Dermis microvascular lymphatic vessel endothelial cell (primary cell): ENCODE results near the gene IRF6. TPM values are rescaled to one million over a fixed set of nuclear protein-coding genes. Genes with fewer than 3 reads are reported as not detected.

Experiments used
- DNase-seq, 2 donors: peaks; one replicate each; pipeline versions ENCODE4 v3.0.0 to v3.0.0-alpha.2; 2010; ENCODE audit warnings: low read depth in 2 of 2
- total RNA-seq: library from RNA; depleted of rRNA; stranded (reverse); fragments of >200 nt; gene quantifications from 2 replicates; pipeline ENCODE4 v1.2.1, GENCODE V29; 2014

Gene IRF6
- total RNA-seq = 0.51 and 2.6 TPM in 2 replicates

GRCh38 chr1:209805875-209806760 is at the start of gene IRF6:
Gene IRF6 (minus strand): TSS chr1:209806142. CDS start chr1:209801413, 4,729 bp downstream.
- peak in 1 of 2 donors; percentile 89 for DNase-seq

DNA sequence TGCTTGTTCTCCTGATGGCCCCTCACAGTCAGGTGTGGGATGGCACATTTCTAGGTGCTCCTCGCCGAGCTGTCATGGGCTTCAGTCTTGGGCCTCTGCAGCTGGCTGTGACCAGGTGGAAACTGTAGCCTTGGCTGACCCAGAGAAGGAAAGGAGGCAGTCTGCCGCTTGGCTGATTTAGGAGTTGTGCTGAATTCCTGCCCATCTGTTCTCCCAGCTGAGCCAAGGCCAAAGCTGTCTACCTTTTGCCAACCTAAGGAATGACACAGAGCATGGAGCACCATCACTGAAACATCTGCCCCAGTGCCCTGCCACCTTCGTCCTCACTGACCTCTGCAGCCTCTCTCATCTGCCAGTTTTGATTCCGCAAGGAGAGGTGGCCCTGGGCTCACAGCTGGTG is 49.7 kb upstream of the IRF6 start:
- DNase-seq = no peak

GRCh38 chr1:209855006-209855405 is 49.1 kb upstream of the IRF6 start:
- DNase-seq = no peak

DNA sequence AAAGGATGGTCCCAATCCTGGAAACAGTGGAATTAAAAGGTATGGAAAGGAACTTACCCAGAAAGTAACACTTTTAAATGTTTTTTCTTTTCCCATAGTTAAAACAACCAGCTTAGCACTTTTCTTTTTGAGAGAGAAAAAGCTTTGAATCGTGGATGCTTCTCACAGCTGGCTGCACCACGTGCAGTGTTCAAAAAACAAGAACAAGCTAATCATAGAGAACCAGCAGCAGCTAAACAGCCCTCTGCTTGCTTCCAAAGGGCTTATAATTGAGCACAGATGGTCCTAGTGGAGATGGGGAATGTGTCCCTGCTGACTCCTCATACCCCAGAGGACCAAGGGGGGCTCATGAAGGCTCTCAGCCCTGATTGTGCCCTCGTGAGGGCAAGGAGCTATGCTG is 48.3 kb upstream of the IRF6 start:
- DNase-seq = no peak

DNA sequence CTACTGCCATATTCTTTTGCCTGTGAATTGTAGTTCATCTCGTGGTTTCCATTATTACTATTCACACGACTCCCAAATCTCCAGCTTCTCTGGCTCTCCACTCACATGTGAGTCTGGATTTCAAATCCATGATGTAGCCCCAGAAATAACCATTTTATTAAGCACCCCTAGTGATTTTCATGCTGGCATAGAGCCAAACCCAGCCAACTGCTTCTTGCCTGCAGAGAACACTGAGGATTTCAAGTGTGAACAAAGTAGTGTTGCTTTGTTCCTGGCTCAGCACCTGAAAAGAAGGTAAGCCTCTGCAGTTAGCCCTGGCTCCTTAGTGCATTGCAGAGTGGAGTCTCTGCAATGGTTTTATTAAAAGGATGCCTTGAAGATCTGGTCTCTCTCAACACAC is 47.7 kb upstream of the IRF6 start:
- DNase-seq = no peak

- peak in 1 of 2 donors; percentile 75 for DNase-seq
Measured at GRCh38 chr1:209850342-209850979, 44.5 kb upstream of the IRF6 start.

DNA sequence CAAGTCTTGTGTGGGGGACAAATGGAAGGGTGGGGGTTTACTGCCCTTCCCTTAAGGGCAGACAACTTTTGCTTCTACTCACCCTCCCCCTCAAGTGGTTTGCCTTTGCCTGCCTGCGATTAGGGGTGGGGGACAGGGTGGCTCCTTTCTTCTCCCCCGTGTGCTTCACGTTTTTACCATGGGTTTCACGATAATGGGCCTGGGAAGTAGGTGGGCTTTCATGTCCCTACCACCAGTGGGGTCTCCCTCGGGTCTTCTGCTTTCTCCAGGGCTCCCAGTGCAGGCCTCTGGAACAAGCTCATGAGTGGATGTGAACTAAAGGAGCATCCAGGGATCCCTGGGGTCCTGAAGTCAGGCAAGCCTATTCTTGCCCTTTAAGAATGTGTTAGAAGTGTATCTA is 43.4 kb upstream of the IRF6 start:
- no peak for DNase-seq

DNA sequence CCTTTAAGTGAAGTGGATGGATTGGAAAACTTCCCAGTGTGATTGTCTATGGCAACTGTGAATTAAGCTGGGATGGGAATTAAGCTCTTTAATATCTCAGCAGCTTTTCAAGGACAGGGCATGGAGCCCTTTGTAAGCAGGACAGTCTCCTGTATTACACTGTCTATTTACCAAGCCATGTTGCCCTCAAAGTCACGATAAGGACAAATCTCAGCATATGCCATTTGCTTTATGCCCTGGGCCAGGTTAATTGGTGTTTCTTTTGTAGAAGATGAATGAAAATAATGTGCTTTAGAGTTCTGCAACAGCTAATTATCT is 39.4 kb upstream of the IRF6 start:
- no peak for DNase-seq

GRCh38 chr1:209844695-209845407 is 38.9 kb upstream of the IRF6 start:
- no peak for DNase-seq

DNA sequence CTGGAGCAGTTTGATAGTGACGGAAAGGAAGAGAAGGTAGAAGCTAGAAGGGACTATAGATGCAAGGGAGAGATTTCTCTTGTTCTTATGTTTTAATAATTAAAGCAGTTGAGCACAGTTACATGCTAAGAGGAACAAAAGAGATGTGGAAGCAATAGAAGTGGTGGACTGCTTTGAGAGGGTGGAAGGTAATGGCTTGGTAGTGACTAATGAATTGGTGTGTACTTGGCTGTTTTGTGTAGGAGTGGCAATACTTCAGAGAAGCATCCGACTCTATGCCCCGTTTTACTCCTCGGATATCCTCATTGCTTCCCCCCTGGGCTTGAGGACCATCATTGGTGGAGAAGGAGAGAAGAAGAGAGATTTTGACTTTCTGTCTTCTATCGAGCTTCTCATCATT is 34.7 kb upstream of the IRF6 start:
- DNase-seq = peak in 1 of 2 donors; percentile 47

DNA sequence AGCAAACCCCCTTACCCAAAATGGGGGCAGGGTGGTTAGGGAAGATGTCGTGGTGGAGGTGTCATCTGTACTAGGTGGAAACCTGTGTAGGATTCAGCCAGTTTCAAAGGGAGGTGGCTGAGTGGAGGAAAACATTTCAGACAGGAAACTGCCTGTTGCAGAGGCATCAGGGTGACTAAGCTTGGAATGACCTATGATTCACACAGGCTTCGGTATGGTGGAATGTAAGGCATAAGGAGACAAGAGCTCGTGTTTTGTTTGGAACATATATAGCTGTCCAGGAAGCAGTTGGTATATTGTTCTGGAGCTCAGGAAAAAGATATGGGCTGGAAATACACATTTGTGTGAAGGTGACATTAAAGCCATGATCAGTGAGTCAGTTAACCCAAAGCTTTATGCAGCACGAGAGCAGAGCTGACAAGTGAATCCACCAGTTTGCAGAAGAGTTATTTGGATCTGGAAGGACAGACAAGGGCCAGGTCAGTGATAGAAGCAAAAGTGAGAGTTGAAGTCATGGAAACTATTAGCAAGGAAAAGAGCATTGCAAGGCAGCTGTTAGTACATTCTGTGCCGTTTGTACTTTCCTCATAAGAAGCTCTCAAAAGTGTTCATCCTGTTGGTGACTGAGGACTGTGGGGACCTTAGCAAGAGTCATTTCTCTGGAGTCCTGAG is 34.1 kb upstream of the IRF6 start:
- peak; percentile 96 to 100 for DNase-seq

DNA sequence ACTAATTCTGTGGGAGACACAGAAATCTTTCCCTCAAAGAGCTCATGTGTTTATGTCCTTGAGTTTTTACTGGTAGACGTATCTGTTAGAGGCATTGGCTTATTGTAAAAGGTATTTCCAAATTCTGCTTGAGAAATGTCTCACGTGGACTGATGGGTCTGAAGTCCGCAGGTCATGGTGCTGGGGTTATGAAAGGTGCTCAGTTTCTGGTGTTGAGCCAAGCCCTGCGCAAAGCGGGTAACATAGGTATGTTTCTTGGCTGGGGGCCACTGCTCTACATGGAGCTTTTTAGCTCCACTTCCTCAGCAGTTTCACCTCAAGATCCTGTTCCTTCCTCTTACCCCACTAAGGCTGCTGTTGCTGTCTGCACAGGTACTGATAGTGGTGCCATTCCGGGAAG is 32.6 kb upstream of the IRF6 start:
- DNase-seq = peak in 1 of 2 donors; percentile 15

- DNase-seq = no peak
Measured at GRCh38 chr1:209837671-209838070, 31.7 kb upstream of the IRF6 start.

GRCh38 chr1:209835782-209836298 is 29.9 kb upstream of the IRF6 start:
- peak in 1 of 2 donors; percentile 34 for DNase-seq

DNA sequence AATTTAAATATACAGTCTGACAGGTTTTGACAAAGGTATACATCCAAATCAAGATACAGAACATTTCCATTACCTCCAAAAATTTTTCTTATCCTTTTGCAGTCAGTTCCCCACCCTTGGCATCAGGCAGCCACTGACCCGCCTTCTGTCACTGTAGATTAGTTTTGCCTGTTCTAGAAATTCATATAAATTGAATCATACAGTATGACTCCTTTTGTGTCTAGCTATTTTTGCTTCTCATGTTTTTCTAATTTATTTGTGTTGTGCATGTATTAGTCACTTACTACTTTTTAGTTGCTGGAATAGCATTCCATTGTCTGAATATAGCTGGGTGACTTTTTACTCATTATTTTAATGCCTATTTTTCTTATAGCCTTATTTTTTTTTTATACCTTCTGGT is 25.7 kb upstream of the IRF6 start:
- peak in 1 of 2 donors; percentile 32 for DNase-seq

DNA sequence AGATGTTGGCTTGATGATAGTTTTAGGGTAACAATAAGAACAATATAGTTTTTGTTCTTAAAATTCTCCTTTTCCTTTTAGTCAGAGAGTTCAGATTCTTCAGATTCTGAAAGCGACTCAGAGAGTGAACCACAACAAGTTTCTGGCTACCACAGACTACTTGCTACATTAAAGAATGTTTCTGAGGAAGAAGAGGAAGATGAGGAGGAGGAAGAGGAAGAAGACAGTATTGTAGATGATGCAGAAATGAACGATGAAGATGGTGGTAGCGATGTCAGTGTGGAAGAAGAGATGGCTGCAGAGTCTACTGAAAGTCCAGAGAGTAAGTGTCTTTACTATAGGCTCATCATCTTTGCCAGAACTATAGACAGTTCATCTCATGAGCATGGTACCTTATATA is 24.8 kb upstream of the IRF6 start:
- no peak for DNase-seq

DNA sequence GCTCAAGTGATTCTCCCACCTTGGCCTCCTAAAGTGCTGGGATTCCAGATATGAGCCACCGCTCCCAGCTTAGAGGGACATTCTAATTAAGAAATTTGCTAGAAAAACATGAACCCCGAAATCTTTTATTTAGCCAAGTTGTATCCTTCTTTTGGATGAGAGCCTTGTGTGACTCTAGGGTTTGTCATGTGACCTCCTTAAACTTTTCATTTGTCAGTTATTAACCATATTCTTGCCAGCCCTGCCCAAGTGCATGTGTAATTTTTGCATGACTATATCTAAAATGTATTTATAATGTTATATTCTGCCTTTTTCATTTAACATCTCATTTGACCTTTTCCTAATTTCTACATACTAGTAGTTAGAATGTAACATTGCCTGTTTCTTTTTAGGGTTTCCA is 23.8 kb upstream of the IRF6 start:
- no peak for DNase-seq

- DNase-seq = peak; percentile 97 to 98
Measured at GRCh38 chr1:209827384-209828262, 21.7 kb upstream of the IRF6 start, which contains the start of gene UTP25. Gene UTP25 (plus strand): TSS chr1:209827972. CDS start chr1:209828064, 92 bp downstream.

- DNase-seq = no peak
Measured at GRCh38 chr1:209825591-209826434, 19.9 kb upstream of the IRF6 start.
